ENCODE results near the gene TRAF4. TPM values are rescaled to one million over a fixed set of nuclear protein-coding genes. Genes with fewer than 3 reads are reported as not detected.
"Not testable (repeated sequence)": the region's sequence is repeated elsewhere in the genome, so short reads cannot be mapped to it uniquely, and the experiment has no call there.

Gene TRAF4
- total RNA-seq, 1 experiment from 2014 or later: 104 TPM

GRCh38 chr17:28723159-28723835 is 20.5 kb upstream of the TRAF4 start:
- BruUV-seq (replicated peaks): no TSS peak
- no peaks in the 10 kb centered on the region for H3K9me3 ChIP-seq (ENCODE audit: low read length)
- TF ChIP-seq EZH2phosphoT487 (IDR thresholded peaks at IDR 0.05; ENCODE audit: borderline replicate concordance, low read length) (no peak), EZH2 (IDR thresholded peaks at IDR 0.05; ENCODE audit: low read length, unreplicated experiment) (no peak)
- TF ChIP-seq, protein P1, sequence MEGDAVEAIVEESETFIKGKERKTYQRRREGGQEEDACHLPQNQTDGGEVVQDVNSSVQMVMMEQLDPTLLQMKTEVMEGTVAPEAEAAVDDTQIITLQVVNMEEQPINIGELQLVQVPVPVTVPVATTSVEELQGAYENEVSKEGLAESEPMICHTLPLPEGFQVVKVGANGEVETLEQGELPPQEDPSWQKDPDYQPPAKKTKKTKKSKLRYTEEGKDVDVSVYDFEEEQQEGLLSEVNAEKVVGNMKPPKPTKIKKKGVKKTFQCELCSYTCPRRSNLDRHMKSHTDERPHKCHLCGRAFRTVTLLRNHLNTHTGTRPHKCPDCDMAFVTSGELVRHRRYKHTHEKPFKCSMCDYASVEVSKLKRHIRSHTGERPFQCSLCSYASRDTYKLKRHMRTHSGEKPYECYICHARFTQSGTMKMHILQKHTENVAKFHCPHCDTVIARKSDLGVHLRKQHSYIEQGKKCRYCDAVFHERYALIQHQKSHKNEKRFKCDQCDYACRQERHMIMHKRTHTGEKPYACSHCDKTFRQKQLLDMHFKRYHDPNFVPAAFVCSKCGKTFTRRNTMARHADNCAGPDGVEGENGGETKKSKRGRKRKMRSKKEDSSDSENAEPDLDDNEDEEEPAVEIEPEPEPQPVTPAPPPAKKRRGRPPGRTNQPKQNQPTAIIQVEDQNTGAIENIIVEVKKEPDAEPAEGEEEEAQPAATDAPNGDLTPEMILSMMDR (conservative IDR thresholded peaks at IDR 0.05; ENCODE audit: low read depth, low read length): no peak
- H3K4me1 ChIP-seq (ENCODE audit: insufficient read depth, low read length): peaks cover 38% of the 10 kb centered on the region
- H3K4me3 ChIP-seq (ENCODE audit: low read length): peak overlapping the region; percentile 93; the same call in 1 of the 2 replicates
- H4K20me1 ChIP-seq (ENCODE audit: low read length): peaks cover 32% of the 10 kb centered on the region
- no peak for DNase-seq
- H3K27me3 ChIP-seq (ENCODE audit: low read length): no peaks in the 10 kb centered on the region
- H3K79me2 ChIP-seq (ENCODE audit: low read length): peaks cover 38% of the 10 kb centered on the region
- intact Hi-C loops (cut with micrococcal nuclease): loop anchor here (10.0 kb wide), 1 partner anchor 182 kb away; the partner anchor contains the start of gene DHRS13
- H3K27ac ChIP-seq (ENCODE audit: low read length): no peak overlapping the region
- peaks cover 43% of the 10 kb centered on the region for H3K36me3 ChIP-seq (ENCODE audit: low read depth, low read length)
- H3K9me2 ChIP-seq (replicated peaks; ENCODE audit: low read length): no peaks in the 10 kb centered on the region
- H3K9ac ChIP-seq (ENCODE audit: low read length): no peak overlapping the region
- H3K4me2 ChIP-seq (ENCODE audit: low read length): peak overlapping the region; percentile 96
- H3F3A ChIP-seq (ENCODE audit: low read length, unreplicated experiment): peaks cover 12% of the 10 kb centered on the region
- ATAC-seq: no peak
- no peak overlapping the region for H2AFZ ChIP-seq (ENCODE audit: low read length)
- POLR2A ChIA-PET (ENCODE audit: unreplicated experiment): no interaction called here
- CTCF ChIA-PET: no interaction called here

DNA sequence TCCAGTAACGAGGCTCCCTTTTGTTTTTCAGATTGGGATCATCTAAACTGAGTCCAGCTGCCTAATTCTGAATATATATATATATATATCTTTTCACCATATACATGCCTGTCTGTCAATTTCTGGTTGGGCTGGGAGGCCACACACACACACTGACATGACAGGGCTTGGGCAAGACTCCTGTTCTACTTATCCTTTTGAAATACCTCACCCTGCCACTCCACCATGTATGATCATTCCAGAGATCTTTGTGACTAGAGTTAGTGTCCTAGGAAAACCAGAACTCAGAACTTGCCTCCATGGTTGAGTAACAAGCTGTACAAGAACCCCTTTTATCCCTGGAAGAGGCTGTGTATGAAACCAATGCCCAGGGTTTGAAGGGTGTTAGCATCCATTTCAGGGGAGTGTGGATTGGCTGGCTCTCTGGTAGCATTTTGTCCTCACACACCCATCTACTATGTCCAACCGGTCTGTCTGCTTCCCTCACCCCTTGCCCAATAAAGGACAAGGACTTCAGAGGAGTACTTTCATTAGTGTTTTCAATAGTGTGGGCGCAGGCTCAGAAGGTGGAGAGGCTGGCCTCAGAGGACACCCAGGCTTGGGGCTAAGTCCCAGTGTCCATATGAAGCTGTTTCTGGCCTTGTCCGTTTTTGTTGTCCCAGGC is 19.8 kb upstream of the TRAF4 start:
- H3K27me3 ChIP-seq (ENCODE audit: low read length); CTCF ChIA-PET; POLR2A ChIA-PET (ENCODE audit: unreplicated experiment); H3K27ac ChIP-seq (ENCODE audit: low read length); H3K9ac ChIP-seq (ENCODE audit: low read length); ATAC-seq; H2AFZ ChIP-seq (ENCODE audit: low read length); H3K9me2 ChIP-seq (replicated peaks; ENCODE audit: low read length); DNase-seq; BruUV-seq (replicated peaks); H3K9me3 ChIP-seq (ENCODE audit: low read length): not testable (repeated sequence)
- Histone ChIP-seq H3F3A (ENCODE audit: low read length, unreplicated experiment) (peaks cover 12% of the 10 kb centered on the region), H3K79me2 (ENCODE audit: low read length) (peaks cover 38% of the 10 kb centered on the region), H4K20me1 (ENCODE audit: low read length) (peaks cover 32% of the 10 kb centered on the region), H3K36me3 (ENCODE audit: low read depth, low read length) (peaks cover 43% of the 10 kb centered on the region), H3K4me3 (ENCODE audit: low read length) (peak overlapping the region; percentile 40; the same call in 1 of the 2 replicates), H3K4me1 (ENCODE audit: insufficient read depth, low read length) (peaks cover 33% of the 10 kb centered on the region), H3K4me2 (ENCODE audit: low read length) (peak overlapping the region; percentile 96)
- intact Hi-C loops (cut with micrococcal nuclease): loop anchor here (10.0 kb wide), 1 partner anchor 181 kb away; the partner anchor contains the start of gene DHRS13

DNA sequence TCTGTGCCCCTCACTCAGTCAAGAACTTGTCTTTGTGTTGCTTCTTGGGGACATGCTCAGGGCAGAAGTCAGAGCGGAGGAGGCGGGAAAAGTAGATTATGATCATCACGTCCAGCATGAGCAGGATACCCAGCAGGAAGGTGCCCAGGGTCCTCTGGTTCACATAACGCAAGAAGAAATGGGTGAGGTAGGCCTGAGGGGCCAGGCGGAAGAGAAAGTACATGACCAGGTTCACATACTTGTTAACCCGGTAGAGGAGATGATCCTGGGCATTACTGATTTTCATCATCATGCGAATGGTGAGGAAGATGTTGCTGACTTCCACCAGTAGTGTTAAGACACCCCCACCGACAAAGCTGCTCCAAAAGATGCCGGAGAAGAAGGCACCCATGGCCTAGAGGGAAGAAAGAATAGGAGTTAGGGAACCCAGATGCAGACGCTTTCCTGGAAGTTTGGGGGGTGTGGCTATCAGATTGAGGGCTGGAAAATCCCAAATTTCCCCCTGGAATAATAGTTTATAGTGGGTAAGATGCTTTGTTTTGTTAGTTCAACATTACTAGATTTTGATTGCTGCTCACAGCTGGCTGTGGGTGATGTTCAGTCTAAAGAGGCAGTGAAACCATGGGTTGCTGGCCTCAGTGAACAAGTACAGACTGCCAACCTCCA is 19.2 kb upstream of the TRAF4 start:
- TF ChIP-seq EZH2 (IDR thresholded peaks at IDR 0.05; ENCODE audit: low read length, unreplicated experiment) (no peak), EZH2phosphoT487 (IDR thresholded peaks at IDR 0.05; ENCODE audit: borderline replicate concordance, low read length) (no peak)
- TF ChIP-seq, protein P1 (conservative IDR thresholded peaks at IDR 0.05; ENCODE audit: low read depth, low read length): no peak
- peak overlapping the region; percentile 96 for H3K4me2 ChIP-seq (ENCODE audit: low read length)
- H3K4me3 ChIP-seq (ENCODE audit: low read length): peak overlapping the region; percentile 60
- H4K20me1 ChIP-seq (ENCODE audit: low read length): peaks cover 32% of the 10 kb centered on the region
- ATAC-seq: no peak
- H3K27ac ChIP-seq (ENCODE audit: low read length): no peak overlapping the region; the same call in 1 of the 2 replicates
- no peaks in the 10 kb centered on the region for H3K27me3 ChIP-seq (ENCODE audit: low read length)
- DNase-seq: no peak
- intact Hi-C loops (cut with micrococcal nuclease): loop anchor here (10.0 kb wide), 1 partner anchor 180 kb away; the partner anchor contains the start of gene DHRS13
- H3K79me2 ChIP-seq (ENCODE audit: low read length): peaks cover 38% of the 10 kb centered on the region
- H3K36me3 ChIP-seq (ENCODE audit: low read depth, low read length): peaks cover 43% of the 10 kb centered on the region
- CTCF ChIA-PET: no interaction called here
- peaks cover 12% of the 10 kb centered on the region for H3F3A ChIP-seq (ENCODE audit: low read length, unreplicated experiment)
- POLR2A ChIA-PET (ENCODE audit: unreplicated experiment): no interaction called here
- H3K9me2 ChIP-seq (replicated peaks; ENCODE audit: low read length): no peaks in the 10 kb centered on the region
- no peaks in the 10 kb centered on the region for H3K9me3 ChIP-seq (ENCODE audit: low read length)
- no peak overlapping the region for H3K9ac ChIP-seq (ENCODE audit: low read length)
- H2AFZ ChIP-seq (ENCODE audit: low read length): no peak overlapping the region
- H3K4me1 ChIP-seq (ENCODE audit: insufficient read depth, low read length): peaks cover 35% of the 10 kb centered on the region
- BruUV-seq (replicated peaks): no TSS peak

All from PC-3 (cell line).